ENCODE data around the gene VEGFA. TPM values are rescaled to one million over a fixed set of nuclear protein-coding genes. Genes with fewer than 3 reads are reported as not detected.

VEGFA gene
- polyA plus RNA-seq, 1 donor from 2014 or later: 7.3 TPM

GRCh38 chr6:43761666-43762409, 8.2 kb upstream of the VEGFA start:
- H3K27me3 ChIP-seq (ENCODE audit: insufficient read depth, low read depth, low read length): no peaks in the 10 kb centered on the region
- no peak overlapping the region for H3K27ac ChIP-seq (ENCODE audit: low read length)
- no peak for TF ChIP-seq EP300 (conservative IDR thresholded peaks at IDR 0.05; ENCODE audit: poor library complexity, severe bottlenecking)
- TF ChIP-seq, protein P1, sequence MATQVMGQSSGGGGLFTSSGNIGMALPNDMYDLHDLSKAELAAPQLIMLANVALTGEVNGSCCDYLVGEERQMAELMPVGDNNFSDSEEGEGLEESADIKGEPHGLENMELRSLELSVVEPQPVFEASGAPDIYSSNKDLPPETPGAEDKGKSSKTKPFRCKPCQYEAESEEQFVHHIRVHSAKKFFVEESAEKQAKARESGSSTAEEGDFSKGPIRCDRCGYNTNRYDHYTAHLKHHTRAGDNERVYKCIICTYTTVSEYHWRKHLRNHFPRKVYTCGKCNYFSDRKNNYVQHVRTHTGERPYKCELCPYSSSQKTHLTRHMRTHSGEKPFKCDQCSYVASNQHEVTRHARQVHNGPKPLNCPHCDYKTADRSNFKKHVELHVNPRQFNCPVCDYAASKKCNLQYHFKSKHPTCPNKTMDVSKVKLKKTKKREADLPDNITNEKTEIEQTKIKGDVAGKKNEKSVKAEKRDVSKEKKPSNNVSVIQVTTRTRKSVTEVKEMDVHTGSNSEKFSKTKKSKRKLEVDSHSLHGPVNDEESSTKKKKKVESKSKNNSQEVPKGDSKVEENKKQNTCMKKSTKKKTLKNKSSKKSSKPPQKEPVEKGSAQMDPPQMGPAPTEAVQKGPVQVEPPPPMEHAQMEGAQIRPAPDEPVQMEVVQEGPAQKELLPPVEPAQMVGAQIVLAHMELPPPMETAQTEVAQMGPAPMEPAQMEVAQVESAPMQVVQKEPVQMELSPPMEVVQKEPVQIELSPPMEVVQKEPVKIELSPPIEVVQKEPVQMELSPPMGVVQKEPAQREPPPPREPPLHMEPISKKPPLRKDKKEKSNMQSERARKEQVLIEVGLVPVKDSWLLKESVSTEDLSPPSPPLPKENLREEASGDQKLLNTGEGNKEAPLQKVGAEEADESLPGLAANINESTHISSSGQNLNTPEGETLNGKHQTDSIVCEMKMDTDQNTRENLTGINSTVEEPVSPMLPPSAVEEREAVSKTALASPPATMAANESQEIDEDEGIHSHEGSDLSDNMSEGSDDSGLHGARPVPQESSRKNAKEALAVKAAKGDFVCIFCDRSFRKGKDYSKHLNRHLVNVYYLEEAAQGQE (IDR thresholded peaks at IDR 0.05; ENCODE audit: borderline replicate concordance): no peak
- no peak for TF ChIP-seq MXI1 (conservative IDR thresholded peaks at IDR 0.05; ENCODE audit: poor library complexity, severe bottlenecking)
- TF ChIP-seq SMC3 (conservative IDR thresholded peaks at IDR 0.05; ENCODE audit: poor library complexity): no peak
- TF ChIP-seq EZH2 (IDR thresholded peaks at IDR 0.05; ENCODE audit: borderline replicate concordance, insufficient read depth, low read length, poor library complexity, severe bottlenecking): no peak
- TF ChIP-seq POLR2AphosphoS5 (IDR thresholded peaks at IDR 0.05): no peak
- TF ChIP-seq RAD21 (conservative IDR thresholded peaks at IDR 0.05): no peak
- H3K9me3 ChIP-seq (ENCODE audit: low read length): no peaks in the 10 kb centered on the region
- H4K20me1 ChIP-seq (ENCODE audit: insufficient read depth): no peaks in the 10 kb centered on the region
- no peak overlapping the region for H3K9ac ChIP-seq (ENCODE audit: low read length)
- H3K4me3 ChIP-seq (ENCODE audit: low read length): no peak overlapping the region
- H3K36me3 ChIP-seq (ENCODE audit: insufficient read depth, low read length): no peaks in the 10 kb centered on the region
- H2AFZ ChIP-seq (ENCODE audit: low read depth, low read length): no peak overlapping the region
- no peak overlapping the region for H3K4me2 ChIP-seq (ENCODE audit: low read length)
- H3F3A ChIP-seq (ENCODE audit: insufficient read depth, low read length, poor library complexity, severe bottlenecking): no peaks in the 10 kb centered on the region
- H3K79me2 ChIP-seq (replicated peaks; ENCODE audit: insufficient read depth, low read length): no peaks in the 10 kb centered on the region
- no peaks in the 10 kb centered on the region for H3K9me2 ChIP-seq (ENCODE audit: insufficient read depth, low read length)

DNA sequence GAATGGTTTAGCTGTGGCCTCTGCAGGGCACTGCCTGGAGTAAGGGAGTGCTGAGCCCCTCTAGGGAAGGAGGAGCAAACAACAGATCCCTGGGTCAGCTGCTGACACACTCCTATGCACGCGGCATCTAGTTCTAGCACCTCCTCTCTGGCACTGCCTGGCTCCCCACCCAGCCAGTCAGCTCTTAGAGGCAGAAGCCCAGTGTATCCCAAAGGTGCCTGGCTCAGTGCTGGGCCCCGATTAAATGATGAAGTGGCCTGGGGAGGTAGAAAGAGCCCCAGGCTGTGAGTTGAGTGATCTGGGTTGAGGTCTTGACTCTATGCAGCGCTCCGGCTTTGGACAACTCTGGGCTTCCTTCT, 7.6 kb upstream of the VEGFA start:
- Histone ChIP-seq H3K9me3 (ENCODE audit: low read length) (no peaks in the 10 kb centered on the region), H4K20me1 (ENCODE audit: insufficient read depth) (no peaks in the 10 kb centered on the region), H3K9ac (ENCODE audit: low read length) (no peak overlapping the region), H3K36me3 (ENCODE audit: insufficient read depth, low read length) (no peaks in the 10 kb centered on the region), H3K27ac (ENCODE audit: low read length) (no peak overlapping the region), H3K27me3 (ENCODE audit: insufficient read depth, low read depth, low read length) (no peaks in the 10 kb centered on the region), H3K79me2 (replicated peaks; ENCODE audit: insufficient read depth, low read length) (no peaks in the 10 kb centered on the region), H3K9me2 (ENCODE audit: insufficient read depth, low read length) (no peaks in the 10 kb centered on the region), H3K4me3 (ENCODE audit: low read length) (no peak overlapping the region), H3K4me2 (ENCODE audit: low read length) (no peak overlapping the region), H3F3A (ENCODE audit: insufficient read depth, low read length, poor library complexity, severe bottlenecking) (no peaks in the 10 kb centered on the region), H2AFZ (ENCODE audit: low read depth, low read length) (no peak overlapping the region)
- TF ChIP-seq, protein P1 (IDR thresholded peaks at IDR 0.05; ENCODE audit: borderline replicate concordance): no peak
- TF ChIP-seq EZH2 (IDR thresholded peaks at IDR 0.05; ENCODE audit: borderline replicate concordance, insufficient read depth, low read length, poor library complexity, severe bottlenecking) (no peak), EP300 (conservative IDR thresholded peaks at IDR 0.05; ENCODE audit: poor library complexity, severe bottlenecking) (no peak), CTCF (IDR thresholded peaks at IDR 0.05; ENCODE audit: poor library complexity, severe bottlenecking) (no peak), RAD21 (conservative IDR thresholded peaks at IDR 0.05) (no peak), TAF1 (IDR thresholded peaks at IDR 0.05; ENCODE audit: low read depth) (no peak), SMC3 (conservative IDR thresholded peaks at IDR 0.05; ENCODE audit: poor library complexity) (no peak), MXI1 (conservative IDR thresholded peaks at IDR 0.05; ENCODE audit: poor library complexity, severe bottlenecking) (no peak), POLR2AphosphoS5 (IDR thresholded peaks at IDR 0.05) (no peak)

Measured in neural cell (in vitro differentiated cells).